H9 (cell line): ENCODE data around the gene CDKL1. TPM values are rescaled to one million over a fixed set of nuclear protein-coding genes. Genes with fewer than 3 reads are reported as not detected.

Source experiments
- DNase-seq: peaks from one replicate; pipeline ENCODE4 v3.0.0-alpha.2; 2017
- H2AFZ ChIP-seq: one replicate; pipeline ENCODE4 v1.6.1; 2013; ENCODE audit warnings: mild to moderate bottlenecking, low read length, control low read depth, moderate library complexity
- H2AK5ac ChIP-seq: 2 replicates; pipeline ENCODE4 v1.6.1; 2013; ENCODE audit warnings: low read length, control low read depth, mixed read lengths; ENCODE audit not compliant: insufficient read length
- H2BK120ac ChIP-seq: one replicate; pipeline ENCODE4 v1.6.1; 2013; ENCODE audit warnings: low read depth, mild to moderate bottlenecking, low read length, control low read depth, inconsistent platforms; ENCODE audit not compliant: poor library complexity, severe bottlenecking
- H2BK12ac ChIP-seq: 2 replicates; pipeline ENCODE4 v1.6.1; 2013; ENCODE audit warnings: low read length, control low read depth, mixed read lengths, low read depth; ENCODE audit not compliant: insufficient read length
- H2BK15ac ChIP-seq: 2 replicates; pipeline ENCODE4 v1.6.1; 2013; ENCODE audit warnings: low read depth, low read length, control low read depth
- H2BK20ac ChIP-seq: one replicate; pipeline ENCODE4 v1.6.1; 2013; ENCODE audit warnings: low read depth, mild to moderate bottlenecking, low read length, control low read depth, inconsistent platforms; ENCODE audit not compliant: poor library complexity, severe bottlenecking
- H2BK5ac ChIP-seq: 2 replicates; pipeline ENCODE4 v1.6.1; 2013; ENCODE audit warnings: low read length, control low read depth, mixed read lengths; ENCODE audit not compliant: insufficient read length
- H3K14ac ChIP-seq: 2 replicates; pipeline ENCODE4 v1.6.1; 2013; ENCODE audit warnings: low read length, control low read depth; ENCODE audit not compliant: insufficient read depth
- H3K18ac ChIP-seq: 2 replicates; pipeline ENCODE4 v1.6.1; 2013; ENCODE audit warnings: low read depth, mild to moderate bottlenecking, mixed read lengths, low read length, control low read depth; ENCODE audit not compliant: insufficient read length
- H3K23ac ChIP-seq: 2 replicates; pipeline ENCODE4 v1.6.1; 2013; ENCODE audit warnings: low read length, control low read depth, mixed read lengths, low read depth; ENCODE audit not compliant: insufficient read length
- H3K23me2 ChIP-seq: 2 replicates; pipeline ENCODE4 v1.6.1; 2013; ENCODE audit warnings: low read depth, mild to moderate bottlenecking, mixed read lengths, low read length, control low read depth; ENCODE audit not compliant: insufficient read length, poor library complexity, severe bottlenecking
- H3K27ac ChIP-seq: 2 replicates; pipeline ENCODE4 v1.5.1; 2013; ENCODE audit warnings: low read length, control low read depth, mixed read lengths, low read depth; ENCODE audit not compliant: insufficient read length
- H3K27me3 ChIP-seq: 2 replicates; pipeline ENCODE4 v1.6.1; 2013; ENCODE audit warnings: low read length, control low read depth, inconsistent platforms; ENCODE audit not compliant: insufficient read depth
- H3K4ac ChIP-seq: 2 replicates; pipeline ENCODE4 v1.6.1; 2013; ENCODE audit warnings: low read depth, mild to moderate bottlenecking, control low read depth, inconsistent platforms, low read length, moderate library complexity
- H3K4me1 ChIP-seq: 2 replicates; pipeline ENCODE4 v1.6.1; 2013; ENCODE audit warnings: low read length, control low read depth, inconsistent platforms; ENCODE audit not compliant: insufficient read depth
- H3K4me2 ChIP-seq: 2 replicates; pipeline ENCODE4 v1.6.1; 2013; ENCODE audit warnings: low read length, control low read depth, mixed read lengths; ENCODE audit not compliant: insufficient read length, insufficient read depth
- H3K56ac ChIP-seq: 2 replicates; pipeline ENCODE4 v1.6.1; 2013; ENCODE audit warnings: low read depth, mild to moderate bottlenecking, mixed read lengths, low read length, control low read depth; ENCODE audit not compliant: insufficient read length
- H3K79me1 ChIP-seq: 2 replicates; pipeline ENCODE4 v1.6.1; 2013; ENCODE audit warnings: low read depth, mild to moderate bottlenecking, moderate library complexity, low read length, control low read depth, inconsistent platforms; ENCODE audit not compliant: insufficient read depth, poor library complexity, severe bottlenecking
- H3K79me2 ChIP-seq: 2 replicates; pipeline ENCODE4 v1.6.1; 2013; ENCODE audit warnings: low read length, control low read depth, inconsistent platforms; ENCODE audit not compliant: insufficient read depth
- H3K9ac ChIP-seq: 2 replicates; pipeline ENCODE4 v1.6.1; 2013; ENCODE audit warnings: low read length, control low read depth, mixed read lengths; ENCODE audit not compliant: insufficient read length; ENCODE audit errors: extremely low read depth
- H3K9me3 ChIP-seq: one replicate; pipeline ENCODE4 v1.6.1; 2013; ENCODE audit warnings: low read depth, low read length, inconsistent platforms; ENCODE audit not compliant: control insufficient read depth
- H3T11ph ChIP-seq: one replicate; pipeline ENCODE4 v1.6.1; 2013; ENCODE audit warnings: mild to moderate bottlenecking, low read length, control low read depth, inconsistent platforms
- H4K20me1 ChIP-seq: one replicate; pipeline ENCODE4 v1.6.1; 2013; ENCODE audit not compliant: control insufficient read depth, insufficient read length, insufficient read depth
- H4K5ac ChIP-seq: 2 replicates; pipeline ENCODE4 v1.6.1; 2013; ENCODE audit warnings: low read depth, mild to moderate bottlenecking, mixed read lengths, low read length, control low read depth; ENCODE audit not compliant: insufficient read length
- H4K8ac ChIP-seq: replicated peaks from 2 replicates; pipeline ENCODE4 v1.6.1; 2013; ENCODE audit warnings: low read length, control low read depth, mixed read lengths, low read depth; ENCODE audit not compliant: insufficient read length
- H4K91ac ChIP-seq: 2 replicates; pipeline ENCODE4 v1.6.1; 2013; ENCODE audit warnings: low read depth, mild to moderate bottlenecking, moderate library complexity, mixed read lengths, low read length, control low read depth; ENCODE audit not compliant: insufficient read length
- H3K27ac Mint-ChIP-seq, 3 experiments: 2 replicates in 2 of 3; 3 replicates in 1 of 3; pipeline ENCODE4 v1.8.0; 2020 to 2021; ENCODE audit warnings: mixed read lengths in 3 of 3, mild to moderate bottlenecking in 1 of 3, moderate library complexity in 1 of 3
- H3K27me3 Mint-ChIP-seq: 2 replicates; pipeline ENCODE4 v1.8.0; 2021; ENCODE audit warnings: low read depth, mild to moderate bottlenecking, moderate library complexity, mixed read lengths
- H3K36me3 Mint-ChIP-seq, 3 experiments: 2 replicates in 2 of 3; 3 replicates in 1 of 3; pipeline ENCODE4 v1.8.0; 2020 to 2021; ENCODE audit warnings: low read depth in 3 of 3, mixed read lengths in 3 of 3; ENCODE audit not compliant: insufficient read depth in 1 of 3
- H3K4me1 Mint-ChIP-seq, 2 experiments: 2 replicates each; pipeline ENCODE4 v1.8.0; 2020; ENCODE audit warnings: mixed read lengths in 2 of 2
- H3K4me3 Mint-ChIP-seq, 2 experiments: 2 replicates in 1 of 2; 3 replicates in 1 of 2; pipeline ENCODE4 v1.8.0; 2020 to 2021; ENCODE audit warnings: mild to moderate bottlenecking in 2 of 2, mixed read lengths in 2 of 2, moderate library complexity in 1 of 2
- H3K9me3 Mint-ChIP-seq, 2 experiments: 2 replicates in 1 of 2; 3 replicates in 1 of 2; pipeline ENCODE4 v1.8.0; 2020; ENCODE audit warnings: mild to moderate bottlenecking in 2 of 2, mixed read lengths in 2 of 2, moderate library complexity in 1 of 2
- total RNA-seq: library from RNA; stranded (reverse); gene quantifications from 2 replicates; pipeline ENCODE4 v1.2.1, GENCODE V29; 2021
- TF ChIP-seq, protein P1 (sequence below): fragments of 200-600 bp; sonication (generic); conservative IDR thresholded peaks from 3 replicates; pipeline ENCODE4 v1.8.0; 2021; ENCODE audit warnings: antibody characterized with exemption, mild to moderate bottlenecking

The CDKL1 gene
- total RNA-seq, 1 experiment from 2014 or later: 0.72 TPM

DNA sequence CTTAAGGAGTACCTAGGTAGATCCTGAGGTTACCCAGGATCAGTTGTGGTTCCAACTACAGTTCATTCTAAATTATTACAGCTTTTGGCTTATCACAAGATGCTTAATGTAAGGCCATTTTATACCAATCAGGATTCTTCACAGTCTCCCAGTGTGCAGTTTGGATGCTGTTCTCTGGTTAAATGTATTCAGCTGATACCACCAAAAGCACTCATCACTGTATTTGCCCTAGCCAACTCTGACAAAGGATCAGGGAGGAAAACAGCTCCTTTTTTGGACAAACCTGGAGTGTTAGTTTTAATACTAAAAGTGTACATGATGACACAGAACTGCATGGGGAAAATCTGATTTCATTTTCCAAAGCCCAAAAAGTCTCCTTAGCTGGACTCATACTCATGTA lies 65.1 kb downstream of the CDKL1 start:
- no peak overlapping the region for H3K27ac Mint-ChIP-seq
- Histone ChIP-seq H3K4me1 (peaks cover 8% of the 10 kb centered on the region; the same call in 1 of the 2 replicates), H4K91ac (no peak overlapping the region), H3K56ac (no peak overlapping the region), H3K27me3 (no peaks in the 10 kb centered on the region), H4K8ac (no peak overlapping the region), H4K20me1 (no peaks in the 10 kb centered on the region), H3K14ac (no peak overlapping the region), H2BK15ac (no peak overlapping the region), H3K9me3 (no peaks in the 10 kb centered on the region), H2BK120ac (no peak overlapping the region), H3K79me1 (no peaks in the 10 kb centered on the region), H3K23ac (no peak overlapping the region), H3T11ph (no peak overlapping the region), H3K18ac (no peak overlapping the region), H2AFZ (no peak overlapping the region), H4K5ac (no peak overlapping the region), H3K79me2 (no peaks in the 10 kb centered on the region), H3K4me2 (no peak overlapping the region), H3K9ac (no peak overlapping the region), H2AK5ac (no peak overlapping the region), H3K4ac (no peak overlapping the region), H3K23me2 (no peaks in the 10 kb centered on the region), H2BK20ac (no peak overlapping the region), H2BK12ac (no peak overlapping the region), H2BK5ac (no peak overlapping the region), H3K27ac (no peak overlapping the region)
- TF ChIP-seq, protein P1, sequence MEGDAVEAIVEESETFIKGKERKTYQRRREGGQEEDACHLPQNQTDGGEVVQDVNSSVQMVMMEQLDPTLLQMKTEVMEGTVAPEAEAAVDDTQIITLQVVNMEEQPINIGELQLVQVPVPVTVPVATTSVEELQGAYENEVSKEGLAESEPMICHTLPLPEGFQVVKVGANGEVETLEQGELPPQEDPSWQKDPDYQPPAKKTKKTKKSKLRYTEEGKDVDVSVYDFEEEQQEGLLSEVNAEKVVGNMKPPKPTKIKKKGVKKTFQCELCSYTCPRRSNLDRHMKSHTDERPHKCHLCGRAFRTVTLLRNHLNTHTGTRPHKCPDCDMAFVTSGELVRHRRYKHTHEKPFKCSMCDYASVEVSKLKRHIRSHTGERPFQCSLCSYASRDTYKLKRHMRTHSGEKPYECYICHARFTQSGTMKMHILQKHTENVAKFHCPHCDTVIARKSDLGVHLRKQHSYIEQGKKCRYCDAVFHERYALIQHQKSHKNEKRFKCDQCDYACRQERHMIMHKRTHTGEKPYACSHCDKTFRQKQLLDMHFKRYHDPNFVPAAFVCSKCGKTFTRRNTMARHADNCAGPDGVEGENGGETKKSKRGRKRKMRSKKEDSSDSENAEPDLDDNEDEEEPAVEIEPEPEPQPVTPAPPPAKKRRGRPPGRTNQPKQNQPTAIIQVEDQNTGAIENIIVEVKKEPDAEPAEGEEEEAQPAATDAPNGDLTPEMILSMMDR: no peak
- peaks cover 24 to 33% of the 10 kb centered on the region in 2 experiments for H3K4me1 Mint-ChIP-seq
- no peak for DNase-seq
- H3K9me3 Mint-ChIP-seq: no peaks in the 10 kb centered on the region
- no peak overlapping the region for H3K4me3 Mint-ChIP-seq
- H3K36me3 Mint-ChIP-seq: peaks cover 0 to 3% (median 0%) of the 10 kb centered on the region in 3 experiments; a peak in 1 of 7 replicates
- no peaks in the 10 kb centered on the region for H3K27me3 Mint-ChIP-seq
